Measurements from ENCODE around the gene LMO4.

Gene LMO4

GRCh38 chr1:87327376-87328271 is 1.1 kb upstream of the LMO4 start:
- no peak for DNase-seq (ENCODE audit: low read depth in 1 of 2, low spot score in 1 of 2)

DNA sequence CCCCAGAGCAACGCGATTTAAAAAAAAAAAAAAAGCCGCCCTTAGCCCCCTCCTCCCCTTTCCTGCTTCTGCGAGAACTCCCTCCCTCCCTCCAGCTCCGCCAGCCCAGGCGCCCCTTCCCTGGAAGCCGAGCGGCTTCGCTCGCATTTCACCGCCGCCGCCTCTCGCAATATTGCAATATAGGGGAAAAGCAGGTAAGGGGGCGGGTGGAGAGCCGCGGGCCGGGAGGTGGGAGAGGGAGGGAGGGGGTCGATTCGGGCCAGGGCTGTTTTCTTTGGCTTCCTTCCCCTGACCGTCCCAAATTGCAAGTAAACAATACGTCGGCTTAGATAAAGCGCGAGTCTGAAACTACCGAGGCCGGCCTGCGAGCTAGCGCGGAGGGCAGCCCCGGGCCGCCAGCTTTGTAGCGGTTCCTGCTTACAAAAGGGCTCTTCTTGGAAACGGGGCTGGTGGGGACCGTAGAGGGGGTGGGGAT is 408 bp downstream of the LMO4 start:
- DNase-seq (ENCODE audit: low read depth in 1 of 2, low spot score in 1 of 2), result peak in 1 of 2 donors; percentile 17

GRCh38 chr1:87329526-87330056 is 911 bp downstream of the LMO4 start:
- DNase-seq (ENCODE audit: low read depth in 1 of 2, low spot score in 1 of 2), result no peak

DNA sequence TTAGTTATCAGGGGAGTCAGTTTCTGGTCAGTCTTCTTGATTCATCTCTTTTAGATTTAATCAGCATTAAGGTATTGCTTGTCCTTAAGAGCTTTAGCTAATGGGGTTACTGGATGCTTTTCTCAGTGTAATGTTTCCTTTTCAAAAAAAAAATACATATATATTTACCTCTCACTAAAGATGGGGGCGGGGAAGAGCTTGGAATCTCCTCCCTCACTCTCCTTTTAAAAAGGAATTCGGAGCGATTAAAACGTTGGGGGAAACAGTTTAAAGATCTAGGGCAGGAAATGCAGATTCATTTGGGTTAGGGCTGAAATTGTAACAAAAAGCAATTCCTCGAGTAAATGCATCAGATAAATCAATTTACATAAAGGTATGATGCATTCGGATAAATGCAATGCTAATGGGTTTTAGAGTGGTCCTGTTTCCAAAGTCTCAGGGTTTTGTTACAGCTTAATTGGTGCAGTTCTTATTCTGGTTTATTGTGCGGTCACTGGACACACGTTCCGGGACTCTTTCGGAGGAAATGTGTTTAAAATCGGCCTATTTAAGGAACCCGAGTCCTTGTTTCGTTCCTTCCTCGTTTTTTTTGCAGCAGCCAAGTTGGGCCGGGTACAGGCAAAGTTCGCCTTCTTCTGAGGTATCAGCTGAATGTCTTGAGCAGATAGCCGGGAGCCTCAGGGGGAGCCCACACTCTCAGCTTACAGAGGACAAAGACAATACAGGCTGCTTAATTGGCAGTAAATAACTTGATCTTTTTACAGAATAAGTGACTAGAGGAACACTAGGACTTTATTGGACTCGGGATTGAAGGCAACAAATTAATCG is 1.6 kb downstream of the LMO4 start:
- no peak for DNase-seq (ENCODE audit: low read depth in 1 of 2, low spot score in 1 of 2)

DNA sequence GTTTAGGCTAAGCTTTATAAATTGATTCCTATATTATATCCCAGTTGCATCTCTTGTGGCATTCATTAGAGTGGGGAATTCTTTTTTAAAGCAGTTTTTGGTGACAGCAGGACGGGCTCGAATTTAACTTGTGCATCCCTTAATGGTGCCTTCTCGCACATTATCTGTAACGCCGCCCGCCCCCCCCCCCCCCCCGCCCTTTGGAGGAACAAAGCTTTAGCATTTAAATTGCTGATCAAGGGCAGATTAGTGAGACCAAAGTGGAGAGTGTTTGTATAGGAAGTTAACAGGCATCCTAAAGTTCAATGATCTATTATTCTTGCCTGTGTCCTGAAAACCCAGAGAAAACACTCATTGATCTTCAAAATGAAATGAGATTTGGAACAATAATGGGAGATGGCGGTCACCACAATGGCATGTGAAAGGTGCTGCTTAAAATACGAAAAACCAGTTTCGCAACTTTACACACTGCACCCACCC is 2.2 kb downstream of the LMO4 start:
- no peak for DNase-seq (ENCODE audit: low read depth in 1 of 2, low spot score in 1 of 2)

GRCh38 chr1:87331365-87332241 is 2.9 kb downstream of the LMO4 start:
- DNase-seq (ENCODE audit: low read depth in 1 of 2, low spot score in 1 of 2), result peak; percentile 25 to 36

DNA sequence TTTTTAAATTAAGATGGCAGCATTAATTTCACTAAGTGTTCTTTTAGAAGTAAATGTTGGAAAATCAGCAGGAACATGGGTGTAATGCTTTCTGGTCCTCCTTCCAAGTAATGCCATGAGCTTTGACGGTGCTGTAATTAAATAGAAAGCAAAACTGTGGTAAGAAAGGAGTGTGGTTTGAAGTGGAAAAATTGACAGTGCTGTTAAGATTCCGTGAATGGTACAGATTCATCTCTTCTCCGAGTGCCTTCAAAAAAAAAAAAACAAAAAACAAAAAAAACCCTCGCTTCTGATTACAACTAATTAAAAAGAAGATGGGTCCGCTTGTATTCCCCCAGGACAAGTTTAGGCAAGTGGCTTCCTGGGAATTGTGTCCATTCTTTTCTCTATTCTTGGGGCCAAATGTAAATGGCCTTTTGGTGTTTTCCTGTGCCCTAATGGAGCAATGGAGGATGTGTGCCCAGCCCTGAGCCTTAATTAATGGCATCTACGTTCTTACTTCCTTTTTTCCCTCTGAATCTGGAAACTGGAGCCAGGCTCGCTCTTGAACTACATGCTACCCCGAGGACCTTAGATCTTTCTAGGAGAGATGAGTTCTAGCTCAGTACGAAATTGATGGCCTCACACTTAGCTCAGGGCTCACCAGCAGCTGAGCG is 5.1 kb downstream of the LMO4 start:
- DNase-seq (ENCODE audit: low read depth in 1 of 2, low spot score in 1 of 2), result no peak

DNA sequence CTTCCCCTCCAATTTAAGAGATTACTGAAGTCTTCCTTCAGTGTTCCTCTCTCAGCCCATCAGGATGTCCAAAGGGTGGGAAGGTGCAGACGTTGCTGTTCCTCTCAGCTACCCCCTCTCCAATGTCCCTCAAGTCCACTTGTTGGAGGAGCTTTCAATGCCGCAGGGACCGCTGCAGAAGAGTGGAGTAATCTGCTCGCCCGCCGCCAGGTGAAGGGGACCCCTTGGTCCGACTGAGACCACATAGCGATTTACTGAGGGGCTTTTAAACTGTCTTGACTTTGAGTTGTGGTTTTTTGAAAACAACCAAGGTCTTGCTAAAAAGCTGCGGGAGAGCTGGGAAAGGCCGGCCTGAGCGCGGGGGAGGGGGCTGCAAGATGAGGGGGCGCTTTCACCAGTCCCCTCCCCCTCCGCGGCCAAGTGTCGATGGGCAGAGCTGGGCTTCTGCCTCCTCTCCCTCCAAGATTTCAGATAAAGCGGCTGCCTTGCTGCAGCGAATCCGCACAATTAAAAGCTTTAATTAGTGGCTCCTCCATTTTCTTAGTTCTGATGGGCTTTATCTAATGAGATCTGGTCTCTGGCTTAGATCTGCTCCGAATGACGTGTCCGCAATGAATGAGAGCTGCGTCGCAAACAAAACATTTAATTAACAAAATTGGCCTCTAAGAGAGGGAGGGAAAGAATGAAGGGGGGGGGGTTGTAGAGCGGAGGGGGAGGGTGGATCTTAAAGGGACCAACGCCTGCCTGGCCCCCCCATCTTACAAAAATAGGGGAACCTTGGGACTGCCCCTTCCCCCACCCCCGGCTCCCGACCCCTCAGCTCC is 5.9 kb downstream of the LMO4 start:
- no peak for DNase-seq (ENCODE audit: low read depth in 1 of 2, low spot score in 1 of 2)

- peak; percentile 39 to 43 for DNase-seq (ENCODE audit: low read depth in 1 of 2, low spot score in 1 of 2)
Measured at GRCh38 chr1:87335175-87335884, 6.7 kb downstream of the LMO4 start.

- no peak for DNase-seq (ENCODE audit: low read depth in 1 of 2, low spot score in 1 of 2)
Measured at GRCh38 chr1:87336623-87337067, 8.0 kb downstream of the LMO4 start.

GRCh38 chr1:87337606-87338005 is 8.9 kb downstream of the LMO4 start:
- DNase-seq (ENCODE audit: low read depth in 1 of 2, low spot score in 1 of 2), result no peak

DNA sequence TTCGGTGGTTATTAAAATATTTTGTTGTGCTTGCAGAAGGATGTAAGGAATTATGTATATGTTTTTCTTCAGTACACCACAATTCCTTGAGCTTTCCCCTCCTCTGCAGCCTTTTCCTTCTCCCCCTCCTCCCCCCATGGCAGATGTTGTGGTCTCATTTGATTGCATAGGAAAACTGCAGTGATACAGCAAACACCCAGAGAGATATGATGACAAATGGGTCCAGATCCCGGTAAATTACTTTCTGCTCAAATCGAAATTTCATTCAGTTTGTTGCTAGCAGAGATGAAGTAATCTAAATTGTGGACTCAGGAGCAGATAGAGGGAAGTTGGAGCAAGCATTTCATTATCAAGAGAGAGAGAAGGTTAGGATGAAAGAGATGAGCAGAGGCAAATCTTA is 9.9 kb downstream of the LMO4 start:
- no peak for DNase-seq (ENCODE audit: low read depth in 1 of 2, low spot score in 1 of 2)

DNA sequence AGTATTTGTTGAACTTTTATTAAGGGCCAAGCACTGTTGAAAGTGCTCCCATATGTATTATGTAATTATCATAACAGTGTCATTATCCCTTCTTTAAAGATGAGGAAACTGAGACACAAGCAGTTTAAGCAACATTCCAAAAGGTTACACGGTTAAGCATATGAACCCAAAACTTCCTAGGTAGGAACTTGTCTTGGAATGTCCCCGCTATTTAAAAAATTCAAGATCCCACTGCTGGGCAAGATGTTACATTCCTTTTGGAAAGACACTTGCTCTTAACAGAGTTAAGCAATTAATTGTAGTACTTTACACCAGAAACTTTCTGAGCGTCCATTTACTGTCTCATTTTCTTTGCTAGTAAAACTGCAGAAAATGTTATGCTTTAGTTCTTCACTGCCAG is 15.6 kb downstream of the LMO4 start:
- DNase-seq (ENCODE audit: low read depth in 1 of 2, low spot score in 1 of 2), result no peak

- DNase-seq (ENCODE audit: low read depth in 1 of 2, low spot score in 1 of 2), result no peak
Measured at GRCh38 chr1:87346130-87346814, 17.6 kb downstream of the LMO4 start.

DNA sequence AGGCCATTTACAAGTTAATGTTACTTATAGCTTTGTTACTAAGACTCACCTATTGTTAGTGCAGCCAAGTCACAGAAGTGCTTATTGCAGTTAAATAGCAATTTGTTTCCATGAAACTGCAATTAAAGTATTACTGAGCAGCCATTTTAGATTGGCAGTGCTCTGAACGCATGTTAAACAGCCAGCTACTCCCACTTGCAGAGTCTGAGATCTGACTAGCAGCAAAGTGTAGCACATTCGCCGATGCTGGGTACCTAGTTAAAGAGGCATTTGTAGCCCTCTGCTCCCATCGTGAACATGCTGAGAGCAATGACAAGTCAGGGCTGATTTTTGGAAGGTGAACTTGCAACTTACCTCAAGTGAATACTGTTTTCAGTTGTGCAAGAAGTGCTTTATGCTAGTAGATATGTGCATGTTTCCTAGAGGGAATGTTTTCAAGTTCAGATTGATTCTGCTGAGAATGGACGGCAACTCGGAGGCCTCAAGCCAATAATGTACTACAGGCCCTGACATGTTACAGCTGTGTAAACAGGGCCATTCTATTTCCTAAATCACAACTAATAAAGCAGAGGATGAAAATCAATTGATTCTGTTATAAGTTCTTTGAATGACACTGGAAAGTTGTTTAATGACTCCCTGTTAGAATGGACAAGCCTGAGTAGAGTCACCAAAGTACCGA is 19.8 kb downstream of the LMO4 start:
- no peak for DNase-seq (ENCODE audit: low read depth in 1 of 2, low spot score in 1 of 2)

DNA sequence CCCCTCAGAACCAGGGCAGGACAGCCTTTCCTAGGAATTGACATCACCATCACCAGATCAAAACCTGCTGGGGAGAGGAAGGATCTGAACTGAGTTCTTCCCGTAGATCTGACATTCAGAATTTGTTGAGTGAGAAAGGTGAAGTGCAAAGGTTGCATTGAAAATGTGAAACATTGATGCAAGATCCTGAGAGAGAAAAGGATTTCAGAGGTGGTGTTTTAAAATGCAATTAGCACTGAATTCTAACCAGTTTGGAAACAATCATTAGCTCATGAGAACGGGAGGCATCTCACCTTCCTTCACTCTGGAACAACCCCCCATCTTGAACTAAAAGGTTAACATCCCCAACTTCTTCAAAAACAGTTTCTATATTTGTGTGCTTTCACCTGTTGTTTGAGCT is 20.4 kb downstream of the LMO4 start:
- DNase-seq (ENCODE audit: low read depth in 1 of 2, low spot score in 1 of 2), result no peak

GRCh38 chr1:87355894-87356293 is 27.2 kb downstream of the LMO4 start:
- DNase-seq (ENCODE audit: low read depth in 1 of 2, low spot score in 1 of 2), result no peak
